Transverse colon (tissue), 4 donors: Measurements from ENCODE around the gene PRDM2. TPM values are rescaled to one million over a fixed set of nuclear protein-coding genes. Genes with fewer than 3 reads are reported as not detected.

Experiments
- DNase-seq: peaks from one replicate; pipeline ENCODE4 v3.0.0-alpha.2; 2019
- H3K27ac ChIP-seq, 4 donors: fragments of 200-600 bp; sonication (generic); 2 replicates each; pipeline ENCODE4 v1.5.1; 2016 to 2018; ENCODE audit warnings: inconsistent platforms in 4 of 4
- H3K27me3 ChIP-seq: fragments of 200-600 bp; sonication (generic); 2 replicates; pipeline ENCODE4 v1.5.1; 2017; ENCODE audit warnings: inconsistent platforms
- H3K36me3 ChIP-seq, 4 donors: fragments of 200-600 bp; sonication (generic); 2 replicates each; pipeline ENCODE4 v1.5.1; 2017 to 2019; ENCODE audit warnings: inconsistent platforms in 4 of 4
- H3K4me1 ChIP-seq, 4 donors: fragments of 200-600 bp; sonication (generic); 2 replicates each; pipeline ENCODE4 v1.5.1; 2017 to 2020; ENCODE audit warnings: inconsistent platforms in 4 of 4
- H3K4me3 ChIP-seq, 4 donors: fragments of 200-600 bp; sonication (generic); 1 replicate in 1 of 4; 2 replicates in 3 of 4; pipeline versions ENCODE4 v1.5.1 to v1.6.1; 2017 to 2019; ENCODE audit warnings: inconsistent platforms in 4 of 4
- H3K9me3 ChIP-seq, 2 donors: fragments of 200-600 bp; sonication (generic); 2 replicates each; pipeline ENCODE4 v1.5.1; 2017 to 2019; ENCODE audit warnings: inconsistent platforms in 2 of 2
- EP300 ChIP-seq: sonication (generic); formaldehyde crosslinking; IDR thresholded peaks from one replicate; pipeline ENCODE4 v1.6.1; 2017; ENCODE audit warnings: antibody characterized with exemption, low read depth
- POLR2A ChIP-seq: fragments of 450-650 bp; IDR thresholded peaks from one replicate; pipeline ENCODE4 v1.6.1; 2016; ENCODE audit warnings: antibody characterized with exemption, mild to moderate bottlenecking, moderate library complexity
- POLR2AphosphoS5 ChIP-seq, 3 donors: sonication (generic); formaldehyde crosslinking; IDR thresholded peaks; one replicate each; pipeline ENCODE4 v1.6.1; 2016; ENCODE audit warnings: antibody characterized with exemption in 3 of 3
- WGBS, 2 donors: methylation state at CpG; one replicate each; pipeline ENCODE4 v1.1.5; 2018; ENCODE audit warnings: low coverage in 1 of 2; 5-methylcytosine and 5-hydroxymethylcytosine counted together
- in situ Hi-C, 4 donors: fragments of 200-750 bp; cut with MboI; loops; one replicate each; pipeline versions ENCODE4 v1.15.0 to v1.15.1; 2017; ENCODE audit warnings: low sequenced_read_pairs in 3 of 4, low pct_ligation_motif_present in 1 of 4, low pct_unique_long_range_greater_than_20kb in 1 of 4
- intact Hi-C: fragments of 100-400 bp; cut with DNase I; formaldehyde crosslinking; loops from one replicate; pipeline ENCODE4 v1.15.1; 2023; ENCODE audit warnings: low total_unique reads
- total RNA-seq, 4 donors: library from RNA; depleted of rRNA; stranded (reverse); fragments of >200 nt; gene quantifications; one replicate each; pipeline ENCODE4 v1.1.0, GENCODE V29; 2016
- TF ChIP-seq, protein P1 (sequence below), 5 experiments: fragments of 200-600 bp in 3 of 5; fragments of 450-650 bp in 2 of 5; sonication (generic) in 3 of 5; IDR thresholded peaks; 1 replicate in 2 of 5; 2 replicates in 3 of 5; pipeline ENCODE4 v1.5.1; 2016 to 2017; ENCODE audit warnings: antibody characterized with exemption in 5 of 5, inconsistent platforms in 3 of 5, mild to moderate bottlenecking in 2 of 5, moderate library complexity in 1 of 5

The PRDM2 gene
- total RNA-seq, 4 donors from 2014 or later = 27.3 to 40.5 (median 35.8) TPM

DNA sequence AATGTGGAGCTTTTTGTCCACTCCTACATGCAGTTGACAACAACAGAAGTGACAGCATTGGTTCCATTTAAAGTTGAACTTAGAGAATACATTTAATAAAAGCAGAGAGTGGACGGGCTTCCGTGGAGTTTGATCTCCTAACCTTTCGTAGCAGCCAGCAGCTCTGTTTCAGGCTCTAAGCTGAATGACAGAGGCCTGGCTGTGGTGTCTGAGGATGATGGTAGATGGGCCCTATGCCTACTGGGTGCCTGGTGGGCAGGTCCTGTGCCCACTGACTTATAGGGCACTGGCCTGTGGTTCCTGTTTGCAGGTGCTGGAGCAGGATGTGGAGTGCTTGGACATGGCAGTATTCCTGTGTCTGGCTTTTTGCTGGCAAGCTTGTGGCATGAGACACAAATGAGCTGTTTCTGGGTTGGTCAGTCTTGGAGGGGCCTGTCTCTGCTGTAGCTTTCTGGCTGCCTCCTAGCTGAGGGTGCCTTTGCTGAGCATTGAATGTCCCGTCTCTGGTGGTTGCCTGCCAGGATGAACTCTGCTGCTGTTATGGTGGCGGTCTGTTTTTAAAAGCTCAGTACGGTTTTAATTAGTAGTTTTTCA lies 54.6 kb downstream of the PRDM2 start:
- Histone ChIP-seq H3K4me1 (peaks cover 9 to 77% (median 48%) of the 10 kb centered on the region in 4 donors), H3K9me3 (no peaks in the 10 kb centered on the region), H3K36me3 (no peaks in the 10 kb centered on the region), H3K27ac (no peak overlapping the region), H3K4me3 (no peak overlapping the region), H3K27me3 (no peaks in the 10 kb centered on the region)
- in situ Hi-C loops (no loop called here), intact Hi-C loops (no loop called here)
- TF ChIP-seq, protein P1, sequence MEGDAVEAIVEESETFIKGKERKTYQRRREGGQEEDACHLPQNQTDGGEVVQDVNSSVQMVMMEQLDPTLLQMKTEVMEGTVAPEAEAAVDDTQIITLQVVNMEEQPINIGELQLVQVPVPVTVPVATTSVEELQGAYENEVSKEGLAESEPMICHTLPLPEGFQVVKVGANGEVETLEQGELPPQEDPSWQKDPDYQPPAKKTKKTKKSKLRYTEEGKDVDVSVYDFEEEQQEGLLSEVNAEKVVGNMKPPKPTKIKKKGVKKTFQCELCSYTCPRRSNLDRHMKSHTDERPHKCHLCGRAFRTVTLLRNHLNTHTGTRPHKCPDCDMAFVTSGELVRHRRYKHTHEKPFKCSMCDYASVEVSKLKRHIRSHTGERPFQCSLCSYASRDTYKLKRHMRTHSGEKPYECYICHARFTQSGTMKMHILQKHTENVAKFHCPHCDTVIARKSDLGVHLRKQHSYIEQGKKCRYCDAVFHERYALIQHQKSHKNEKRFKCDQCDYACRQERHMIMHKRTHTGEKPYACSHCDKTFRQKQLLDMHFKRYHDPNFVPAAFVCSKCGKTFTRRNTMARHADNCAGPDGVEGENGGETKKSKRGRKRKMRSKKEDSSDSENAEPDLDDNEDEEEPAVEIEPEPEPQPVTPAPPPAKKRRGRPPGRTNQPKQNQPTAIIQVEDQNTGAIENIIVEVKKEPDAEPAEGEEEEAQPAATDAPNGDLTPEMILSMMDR (IDR thresholded peaks at IDR 0.05) = no peak
- no peak for TF ChIP-seq POLR2AphosphoS5 (IDR thresholded peaks at IDR 0.05)
- TF ChIP-seq POLR2A = no peak
- no peak for TF ChIP-seq EP300
- WGBS, 2 donors = 84 to 86% methylated on average over 5 to 6 of the region's 6 CpGs
- no peak for DNase-seq

DNA sequence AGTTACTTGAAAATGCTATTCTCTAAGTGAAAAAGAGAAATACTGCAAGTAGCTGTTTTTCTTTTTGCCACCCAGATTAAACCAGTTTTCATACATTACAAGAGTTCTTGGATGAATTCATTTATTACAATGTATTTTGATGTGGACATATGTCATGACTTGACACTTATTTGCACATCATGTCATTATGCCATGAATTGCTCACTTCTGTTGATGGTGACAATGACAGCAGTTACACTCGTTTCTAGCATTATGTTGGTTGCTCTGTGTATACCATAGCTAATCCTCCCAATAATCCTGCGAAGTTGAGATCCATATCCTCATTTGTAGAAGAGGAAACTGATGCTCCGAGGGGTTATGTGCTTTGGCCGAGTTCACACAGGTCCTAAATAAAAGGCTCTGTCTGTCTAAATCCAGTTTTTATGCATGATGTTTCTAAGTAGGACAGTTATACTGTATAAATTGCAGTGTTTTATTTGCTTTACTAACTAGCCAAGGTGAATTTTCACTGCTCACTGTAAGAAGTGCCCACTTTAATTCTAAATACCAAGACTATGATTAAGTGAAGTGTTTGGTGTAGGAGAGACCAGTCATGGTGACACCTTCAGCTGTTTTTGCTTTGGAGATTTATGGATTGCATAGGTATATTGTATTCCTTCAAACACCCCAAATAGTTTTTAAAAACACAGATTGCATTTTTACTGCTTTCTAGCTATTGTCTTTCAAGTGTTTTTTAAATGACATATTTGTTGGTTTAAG lies 56.7 kb downstream of the PRDM2 start:
- intact Hi-C loops = no loop called here
- H3K9me3 ChIP-seq = no peaks in the 10 kb centered on the region
- H3K27ac ChIP-seq = no peak overlapping the region
- no peak for DNase-seq
- H3K4me1 ChIP-seq = peaks cover 7 to 60% (median 34%) of the 10 kb centered on the region in 4 donors
- no peak overlapping the region for H3K4me3 ChIP-seq
- no peaks in the 10 kb centered on the region for H3K36me3 ChIP-seq
- in situ Hi-C loops = no loop called here
- no peaks in the 10 kb centered on the region for H3K27me3 ChIP-seq
- TF ChIP-seq, protein P1 (IDR thresholded peaks at IDR 0.05) = no peak
- TF ChIP-seq POLR2A = no peak
- TF ChIP-seq EP300 = no peak
- TF ChIP-seq POLR2AphosphoS5 (IDR thresholded peaks at IDR 0.05) = no peak
- WGBS, 2 donors = 55 to 69% methylated on average over 3 to 4 of the region's 4 CpGs

DNA sequence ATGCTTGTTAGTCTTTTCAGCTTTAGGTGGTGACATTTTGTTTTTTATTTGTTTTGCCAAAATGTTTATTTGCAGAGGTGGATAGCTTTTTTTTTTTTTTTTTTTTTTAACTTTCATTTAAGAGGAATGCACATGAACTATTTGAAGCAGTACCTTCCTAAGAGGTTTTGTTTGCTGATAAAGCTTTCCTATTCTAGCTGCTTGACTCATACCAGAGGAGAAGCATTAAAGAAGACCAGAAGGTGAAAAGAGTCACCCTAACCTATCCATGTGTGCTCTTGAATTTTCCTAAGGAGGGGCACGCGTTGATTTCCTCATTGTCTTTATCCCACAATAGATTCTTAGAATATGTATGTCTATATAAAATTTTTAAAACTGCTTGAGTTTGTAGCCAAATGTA lies 57.7 kb downstream of the PRDM2 start:
- DNase-seq = no peak
- 85 to 88% methylated on average over 2 of the region's 2 CpGs for WGBS, 2 donors
- Histone ChIP-seq H3K4me1 (peaks cover 7 to 53% (median 30%) of the 10 kb centered on the region in 4 donors), H3K27me3 (no peaks in the 10 kb centered on the region), H3K36me3 (no peaks in the 10 kb centered on the region), H3K27ac (no peak overlapping the region), H3K9me3 (no peaks in the 10 kb centered on the region), H3K4me3 (no peak overlapping the region)
- intact Hi-C loops = no loop called here
- in situ Hi-C loops = no loop called here
- TF ChIP-seq, protein P1 (IDR thresholded peaks at IDR 0.05) = no peak
- TF ChIP-seq EP300 (no peak), POLR2A (no peak), POLR2AphosphoS5 (IDR thresholded peaks at IDR 0.05) (no peak)

DNA sequence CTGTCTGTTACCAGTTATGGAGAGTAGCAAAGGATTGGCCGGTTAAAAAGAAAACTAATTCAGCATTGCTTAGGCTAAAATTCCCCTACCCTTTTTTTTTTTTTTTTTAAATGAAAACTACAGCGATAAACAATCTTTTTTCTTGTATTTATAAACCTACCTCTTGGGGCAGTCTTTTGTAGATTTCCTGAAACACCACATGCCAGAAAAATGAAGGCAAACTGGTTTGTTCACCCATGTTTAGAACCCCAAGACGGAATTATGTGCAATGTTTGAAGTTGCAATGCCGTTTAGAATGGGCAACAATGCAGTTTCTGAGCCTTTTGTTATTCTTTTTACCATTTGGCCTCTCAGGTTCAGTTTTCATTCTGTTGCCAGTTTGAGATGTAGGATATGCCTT lies 59.1 kb downstream of the PRDM2 start:
- H3K9me3 ChIP-seq = no peaks in the 10 kb centered on the region
- intact Hi-C loops = no loop called here
- TF ChIP-seq EP300 = no peak
- TF ChIP-seq POLR2AphosphoS5 (IDR thresholded peaks at IDR 0.05) = no peak
- no peak for TF ChIP-seq POLR2A
- TF ChIP-seq, protein P1 (IDR thresholded peaks at IDR 0.05) = no peak
- no peak overlapping the region for H3K4me3 ChIP-seq
- no peak for DNase-seq
- H3K36me3 ChIP-seq = no peaks in the 10 kb centered on the region
- 38 to 44% methylated on average over 4 of the region's 4 CpGs for WGBS, 2 donors
- peaks cover 7 to 53% (median 32%) of the 10 kb centered on the region in 4 donors for H3K4me1 ChIP-seq
- no peak overlapping the region for H3K27ac ChIP-seq
- in situ Hi-C loops = no loop called here
- no peaks in the 10 kb centered on the region for H3K27me3 ChIP-seq
